Hematopoietic multipotent progenitor cell treated with erythropoietin and hydrocortisone succinate and interleukin-3 and kit ligand, for 17 days (in vitro differentiated cells): Measurements from ENCODE around the gene WARS2.

Experiments used
- DNase-seq: peaks from one replicate; pipeline ENCODE4 v3.0.0-alpha.2; 2015; ENCODE audit warnings: low spot score

WARS2 gene

GRCh38 chr1:118999348-119000071 lies 140.9 kb downstream of the WARS2 start:
- no peak for DNase-seq

GRCh38 chr1:118998171-118998570 lies 142.3 kb downstream of the WARS2 start:
- DNase-seq = no peak

- no peak for DNase-seq
Observed at GRCh38 chr1:118997225-118997624, 143.2 kb downstream of the WARS2 start.

- no peak for DNase-seq
Observed at GRCh38 chr1:118995312-118996016, 145.0 kb downstream of the WARS2 start.

GRCh38 chr1:118993700-118994026 lies 146.8 kb downstream of the WARS2 start:
- DNase-seq = no peak

- no peak for DNase-seq
Observed at GRCh38 chr1:118992868-118993699, 147.4 kb downstream of the WARS2 start.

GRCh38 chr1:118992237-118992825 lies 148.1 kb downstream of the WARS2 start:
- DNase-seq = no peak

GRCh38 chr1:118991448-118991847 lies 149.0 kb downstream of the WARS2 start:
- DNase-seq = no peak

GRCh38 chr1:118990513-118991152 lies 149.8 kb downstream of the WARS2 start:
- no peak for DNase-seq

GRCh38 chr1:118989878-118990378 lies 150.5 kb downstream of the WARS2 start:
- DNase-seq = no peak

GRCh38 chr1:118989006-118989815 lies 151.2 kb downstream of the WARS2 start:
- DNase-seq = no peak

- DNase-seq = no peak
Observed at GRCh38 chr1:118988186-118989005, 152.1 kb downstream of the WARS2 start, which contains the start of gene TBX15. TBX15 (minus strand) TSS chr1:118988343; CDS start chr1:118987795, 548 bp downstream.

- DNase-seq = no peak
Observed at GRCh38 chr1:118987468-118988185, 152.8 kb downstream of the WARS2 start.

GRCh38 chr1:118986555-118987467 lies 153.6 kb downstream of the WARS2 start:
- DNase-seq = no peak

GRCh38 chr1:118985640-118986554 lies 154.6 kb downstream of the WARS2 start:
- no peak for DNase-seq

GRCh38 chr1:118984722-118985639 lies 155.5 kb downstream of the WARS2 start:
- DNase-seq = no peak
